KOPT-K1 (cell line): Measurements from ENCODE around the gene NELL2.
"Not testable (repeated sequence)": the region's sequence is repeated elsewhere in the genome, so short reads cannot be mapped to it uniquely, and the experiment has no call there.

Experiments
- H3K27ac ChIP-seq: fragments of 200-600 bp; sonication (generic); 2 replicates; pipeline ENCODE4 v1.5.1; 2016; ENCODE audit warnings: antibody characterized with exemption, mild to moderate bottlenecking, low read depth, low read length; ENCODE audit not compliant: poor library complexity, severe bottlenecking
- H3K36me3 ChIP-seq: fragments of 200-600 bp; sonication (generic); 2 replicates; pipeline ENCODE4 v1.5.1; 2017; ENCODE audit warnings: antibody characterized with exemption, mild to moderate bottlenecking, low read length, moderate library complexity; ENCODE audit not compliant: insufficient read depth
- H3K9me3 ChIP-seq: fragments of 200-600 bp; sonication (generic); 2 replicates; pipeline ENCODE4 v1.5.1; 2017; ENCODE audit warnings: antibody characterized with exemption, low read length, mild to moderate bottlenecking; ENCODE audit not compliant: insufficient read depth, poor library complexity, severe bottlenecking

The NELL2 gene

GRCh38 chr12:44875954-44876543, at the start of gene NELL2:
Gene NELL2 (minus strand): TSS chr12:44876315. CDS start chr12:44875869, 446 bp downstream.
- peaks cover 12% of the 10 kb centered on the region for H3K9me3 ChIP-seq
- H3K27ac ChIP-seq = no peak within 1 kb of the TSS
- no peaks in the 10 kb centered on the region for H3K36me3 ChIP-seq

- H3K27ac ChIP-seq = no peak overlapping the region
- no peaks in the 10 kb centered on the region for H3K9me3 ChIP-seq
- H3K36me3 ChIP-seq = no peaks in the 10 kb centered on the region
Observed at GRCh38 chr12:44921736-44922135, 45.6 kb upstream of the NELL2 start.

- Histone ChIP-seq H3K27ac (no peak overlapping the region), H3K36me3 (no peaks in the 10 kb centered on the region)
Observed at GRCh38 chr12:44917141-44917540, 41.0 kb upstream of the NELL2 start.

GRCh38 chr12:44915958-44916357, 39.8 kb upstream of the NELL2 start:
- no peaks in the 10 kb centered on the region for H3K9me3 ChIP-seq
- H3K27ac ChIP-seq = no peak overlapping the region
- no peaks in the 10 kb centered on the region for H3K36me3 ChIP-seq

More at GRCh38 chr12:44917141-44917540, 41.0 kb upstream of the NELL2 start:
- no peaks in the 10 kb centered on the region for H3K9me3 ChIP-seq

- H3K27ac ChIP-seq = no peak overlapping the region
- no peaks in the 10 kb centered on the region for H3K36me3 ChIP-seq
- peaks cover 5% of the 10 kb centered on the region for H3K9me3 ChIP-seq
Observed at GRCh38 chr12:44904321-44904720, 28.2 kb upstream of the NELL2 start.

GRCh38 chr12:44898108-44898507, 22.0 kb upstream of the NELL2 start:
- H3K9me3 ChIP-seq, H3K36me3 ChIP-seq, H3K27ac ChIP-seq: not testable (repeated sequence)

GRCh38 chr12:44889926-44890325, 13.8 kb upstream of the NELL2 start:
- Histone ChIP-seq H3K27ac (no peak overlapping the region), H3K36me3 (no peaks in the 10 kb centered on the region)

GRCh38 chr12:44889162-44889561, 13.0 kb upstream of the NELL2 start:
- H3K36me3 ChIP-seq = no peaks in the 10 kb centered on the region
- H3K9me3 ChIP-seq = no peaks in the 10 kb centered on the region
- no peak overlapping the region for H3K27ac ChIP-seq

More at GRCh38 chr12:44889926-44890325, 13.8 kb upstream of the NELL2 start:
- H3K9me3 ChIP-seq = no peaks in the 10 kb centered on the region

- Histone ChIP-seq H3K27ac (no peak overlapping the region), H3K36me3 (no peaks in the 10 kb centered on the region), H3K9me3 (peaks cover 9% of the 10 kb centered on the region)
Observed at GRCh38 chr12:44885902-44886301, 9.8 kb upstream of the NELL2 start.

- H3K9me3 ChIP-seq = peaks cover 22% of the 10 kb centered on the region
- H3K36me3 ChIP-seq = no peaks in the 10 kb centered on the region
- H3K27ac ChIP-seq = no peak overlapping the region
Observed at GRCh38 chr12:44881197-44881596, 5.1 kb upstream of the NELL2 start.

- peaks cover 18% of the 10 kb centered on the region for H3K9me3 ChIP-seq
Observed at GRCh38 chr12:44876544-44877410, 662 bp upstream of the NELL2 start.

GRCh38 chr12:44875417-44875953, 630 bp downstream of the NELL2 start:
- Histone ChIP-seq H3K9me3 (peaks cover 9% of the 10 kb centered on the region), H3K36me3 (no peaks in the 10 kb centered on the region), H3K27ac (no peak overlapping the region)

More at GRCh38 chr12:44876544-44877410, 662 bp upstream of the NELL2 start:
- H3K36me3 ChIP-seq = no peaks in the 10 kb centered on the region
- H3K27ac ChIP-seq = no peak overlapping the region

- Histone ChIP-seq H3K9me3 (peaks cover 7% of the 10 kb centered on the region), H3K36me3 (no peaks in the 10 kb centered on the region), H3K27ac (no peak overlapping the region)
Observed at GRCh38 chr12:44874981-44875416, 1.1 kb downstream of the NELL2 start.

- H3K27ac ChIP-seq = no peak overlapping the region
- peaks cover 7% of the 10 kb centered on the region for H3K9me3 ChIP-seq
- no peaks in the 10 kb centered on the region for H3K36me3 ChIP-seq
Observed at GRCh38 chr12:44873898-44874297, 2.2 kb downstream of the NELL2 start.

- Histone ChIP-seq H3K27ac (no peak overlapping the region), H3K36me3 (no peaks in the 10 kb centered on the region), H3K9me3 (no peaks in the 10 kb centered on the region)
Observed at GRCh38 chr12:44869503-44869902, 6.6 kb downstream of the NELL2 start.
